GM21526 (cell line): ENCODE data around the gene AMELX.

Experiments used
- ATAC-seq: cut with Tn5 transposase; IDR thresholded peaks from one replicate; pipeline ENCODE4 v1.9.1; 2021; ENCODE audit warnings: moderate library complexity; ENCODE audit not compliant: unreplicated experiment, low FRiP score

The AMELX gene

GRCh38 chrX:11304829-11305228, 11.6 kb downstream of the AMELX start:
- no peak for ATAC-seq

- no peak for ATAC-seq
Measured at GRCh38 chrX:11305641-11306040, 12.4 kb downstream of the AMELX start.

- no peak for ATAC-seq
Measured at GRCh38 chrX:11309220-11309619, 16.0 kb downstream of the AMELX start.

GRCh38 chrX:11311706-11312105, 18.5 kb downstream of the AMELX start:
- no peak for ATAC-seq

- ATAC-seq: no peak
Measured at GRCh38 chrX:11319806-11320520, 26.8 kb downstream of the AMELX start.

- ATAC-seq: no peak
Measured at GRCh38 chrX:11321986-11322385, 28.8 kb downstream of the AMELX start.

GRCh38 chrX:11328134-11328533, 34.9 kb downstream of the AMELX start:
- ATAC-seq: no peak

- no peak for ATAC-seq
Measured at GRCh38 chrX:11329021-11329420, 35.8 kb downstream of the AMELX start.

GRCh38 chrX:11331788-11332187, 38.6 kb downstream of the AMELX start:
- ATAC-seq: no peak

GRCh38 chrX:11334165-11334564, 41.0 kb downstream of the AMELX start:
- ATAC-seq: no peak

GRCh38 chrX:11336201-11336600, 43.0 kb downstream of the AMELX start:
- no peak for ATAC-seq

GRCh38 chrX:11337292-11338009, 44.2 kb downstream of the AMELX start:
- no peak for ATAC-seq

- ATAC-seq: peak; percentile 74
Measured at GRCh38 chrX:11341274-11342201, 48.3 kb downstream of the AMELX start.

- ATAC-seq: no peak
Measured at GRCh38 chrX:11342673-11343072, 49.5 kb downstream of the AMELX start.

- no peak for ATAC-seq
Measured at GRCh38 chrX:11346121-11346682, 53.0 kb downstream of the AMELX start.

- no peak for ATAC-seq
Measured at GRCh38 chrX:11347300-11347699, 54.1 kb downstream of the AMELX start.

- ATAC-seq: no peak
Measured at GRCh38 chrX:11349020-11349419, 55.8 kb downstream of the AMELX start.

GRCh38 chrX:11349661-11350337, 56.6 kb downstream of the AMELX start:
- ATAC-seq: no peak
